Spleen (tissue), 11 donors: ENCODE measurements around the gene EPHB2. TPM values are rescaled to one million over a fixed set of nuclear protein-coding genes. Genes with fewer than 3 reads are reported as not detected.

Experiments
- DNase-seq: peaks from one replicate; pipeline ENCODE4 v3.0.0-alpha.2; 2020
- H3K27ac ChIP-seq, 8 donors: fragments of 200-600 bp; sonication (generic) in 7 of 8; 1 replicate in 4 of 8; 2 replicates in 4 of 8; pipeline versions ENCODE4 v1.5.0 to v1.8.0; 2016 to 2021; ENCODE audit warnings: inconsistent platforms in 4 of 8, mild to moderate bottlenecking in 4 of 8, moderate library complexity in 1 of 8
- H3K27me3 ChIP-seq, 7 donors: fragments of 200-600 bp; sonication (generic) in 6 of 7; replicated peaks in 1 of 7; 1 replicate in 4 of 7; 2 replicates in 3 of 7; pipeline versions ENCODE4 v1.5.0 to v1.8.0; 2016 to 2021; ENCODE audit warnings: inconsistent platforms in 3 of 7, mild to moderate bottlenecking in 1 of 7
- H3K36me3 ChIP-seq, 6 donors: fragments of 200-600 bp; sonication (generic) in 5 of 6; 1 replicate in 4 of 6; 2 replicates in 2 of 6; pipeline versions ENCODE4 v1.5.0 to v1.8.0; 2016 to 2021; ENCODE audit warnings: inconsistent platforms in 2 of 6
- H3K4me1 ChIP-seq, 6 donors: fragments of 200-600 bp; sonication (generic) in 5 of 6; 1 replicate in 3 of 6; 2 replicates in 3 of 6; pipeline versions ENCODE4 v1.5.0 to v1.8.0; 2016 to 2021; ENCODE audit warnings: inconsistent platforms in 3 of 6
- H3K4me3 ChIP-seq, 8 donors: fragments of 200-600 bp; sonication (generic) in 7 of 8; 1 replicate in 4 of 8; 2 replicates in 4 of 8; pipeline versions ENCODE4 v1.5.0 to v1.8.0; 2016 to 2021; ENCODE audit warnings: inconsistent platforms in 4 of 8, mild to moderate bottlenecking in 4 of 8, moderate library complexity in 2 of 8
- H3K9me3 ChIP-seq, 8 donors: fragments of 200-600 bp; sonication (generic) in 7 of 8; 1 replicate in 4 of 8; 2 replicates in 4 of 8; pipeline versions ENCODE4 v1.5.0 to v1.8.0; 2016 to 2021; ENCODE audit warnings: inconsistent platforms in 4 of 8
- POLR2A ChIP-seq, 3 donors: fragments of 450-650 bp; IDR thresholded peaks; one replicate each; pipeline ENCODE4 v1.5.1; 2017; ENCODE audit warnings: antibody characterized with exemption in 3 of 3, mild to moderate bottlenecking in 1 of 3
- POLR2AphosphoS5 ChIP-seq, 3 donors: sonication (generic); formaldehyde crosslinking; IDR thresholded peaks; one replicate each; pipeline ENCODE4 v1.5.1; 2017; ENCODE audit warnings: antibody characterized with exemption in 3 of 3
- WGBS, 5 donors: extraction: QIAGEN DNeasy Blood & Tissue Kit in 3 of 5; methylation state at CpG; one replicate each; pipeline versions ENCODE4 v1.1.5 to v1.1.7; 2013 to 2018; 5-methylcytosine and 5-hydroxymethylcytosine counted together
- intact Hi-C: fragments of 100-400 bp; cut with DNase I; formaldehyde crosslinking; loops from one replicate; pipeline ENCODE4 v1.15.0; 2023; ENCODE audit warnings: low total_unique reads
- polyA plus RNA-seq, 3 donors: library from polyadenylated mRNA; stranded (reverse); fragments of 200-250 nt; gene quantifications; one replicate each; pipeline ENCODE4 v1.2.1, GENCODE V29; 2013
- total RNA-seq, 7 donors: library from RNA; depleted of rRNA in 3 of 7; stranded (reverse); fragments of >200 nt in 3 of 7; fragmentation: NEBNext Ultra II Directional in 4 of 7; extraction: Animal tissue kit (Norgen Biotek cat#: 25700) in 4 of 7; gene quantifications; one replicate each; pipeline versions ENCODE4 v1.1.0 to v1.2.1, GENCODE V29; 2016 to 2021
- TF ChIP-seq, protein P1 (sequence below), 11 experiments: fragments of 200-600 bp in 7 of 11; fragments of 450-650 bp in 4 of 11; sonication (generic) in 4 of 11; IDR thresholded peaks in 8 of 11; conservative IDR thresholded peaks in 3 of 11; 1 replicate in 7 of 11; 2 replicates in 4 of 11; pipeline versions ENCODE4 v1.4.0 to v1.8.0; 2016 to 2021; ENCODE audit warnings: antibody characterized with exemption in 11 of 11, inconsistent platforms in 4 of 11, mild to moderate bottlenecking in 1 of 11
- donor health status: healthy with polysubstance abuse.
- donor health status: DM: no; HTN: no; CAD: no; lungs with moderate emphysema.
- donor health status: DM: no; HTN: no; CAD: no.
- donor health status: Bipolar disorder and iron deficiency.
- donor health status: healthy.
- donor health status: DM: no; HTN: no; CAD: no.
- donor health status: DM: yes; HTN: yes; CAD: no.

EPHB2 gene
- total and polyA plus RNA-seq, 10 donors, result 0.67 to 9.3 (median 6.3) TPM

DNA sequence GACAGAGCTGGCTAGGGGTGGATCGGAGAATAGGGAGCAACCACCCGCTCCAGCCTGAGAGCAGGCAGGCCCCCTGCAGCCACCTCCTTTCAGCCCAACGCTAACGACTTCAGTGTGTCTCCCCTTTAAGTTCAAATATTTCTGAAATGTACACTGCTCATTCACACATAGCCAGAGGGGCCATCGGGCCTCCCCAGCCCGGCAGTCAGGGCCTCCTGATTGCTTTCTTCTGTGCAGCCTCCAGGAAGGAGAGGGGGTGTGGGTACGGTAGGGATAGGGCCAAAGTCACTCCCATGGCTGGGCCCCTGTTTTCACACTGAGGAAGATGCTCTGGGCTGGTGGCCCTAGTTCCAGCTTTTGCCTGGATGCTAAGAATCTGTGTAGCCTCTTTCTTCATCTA lies 64.8 kb downstream of the EPHB2 start:
- Histone ChIP-seq H3K27ac (no peak overlapping the region), H3K27me3 (peaks cover 0 to 50% (median 0%) of the 10 kb centered on the region in 7 donors), H3K4me3 (no peak overlapping the region), H3K36me3 (no peaks in the 10 kb centered on the region), H3K4me1 (peaks cover 0 to 31% (median 2%) of the 10 kb centered on the region in 6 donors), H3K9me3 (no peaks in the 10 kb centered on the region)
- WGBS, 5 donors, result 69 to 79% (median 72%) methylated on average over 7 of the region's 7 CpGs
- no peak for TF ChIP-seq POLR2A (IDR thresholded peaks at IDR 0.05)
- no peak for TF ChIP-seq POLR2AphosphoS5 (IDR thresholded peaks at IDR 0.05)
- TF ChIP-seq, protein P1, sequence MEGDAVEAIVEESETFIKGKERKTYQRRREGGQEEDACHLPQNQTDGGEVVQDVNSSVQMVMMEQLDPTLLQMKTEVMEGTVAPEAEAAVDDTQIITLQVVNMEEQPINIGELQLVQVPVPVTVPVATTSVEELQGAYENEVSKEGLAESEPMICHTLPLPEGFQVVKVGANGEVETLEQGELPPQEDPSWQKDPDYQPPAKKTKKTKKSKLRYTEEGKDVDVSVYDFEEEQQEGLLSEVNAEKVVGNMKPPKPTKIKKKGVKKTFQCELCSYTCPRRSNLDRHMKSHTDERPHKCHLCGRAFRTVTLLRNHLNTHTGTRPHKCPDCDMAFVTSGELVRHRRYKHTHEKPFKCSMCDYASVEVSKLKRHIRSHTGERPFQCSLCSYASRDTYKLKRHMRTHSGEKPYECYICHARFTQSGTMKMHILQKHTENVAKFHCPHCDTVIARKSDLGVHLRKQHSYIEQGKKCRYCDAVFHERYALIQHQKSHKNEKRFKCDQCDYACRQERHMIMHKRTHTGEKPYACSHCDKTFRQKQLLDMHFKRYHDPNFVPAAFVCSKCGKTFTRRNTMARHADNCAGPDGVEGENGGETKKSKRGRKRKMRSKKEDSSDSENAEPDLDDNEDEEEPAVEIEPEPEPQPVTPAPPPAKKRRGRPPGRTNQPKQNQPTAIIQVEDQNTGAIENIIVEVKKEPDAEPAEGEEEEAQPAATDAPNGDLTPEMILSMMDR (IDR thresholded peaks at IDR 0.05 in 8 of 11, conservative IDR thresholded peaks at IDR 0.05 in 3 of 11), result no peak
- intact Hi-C loops, result no loop called here
- DNase-seq, result no peak

DNA sequence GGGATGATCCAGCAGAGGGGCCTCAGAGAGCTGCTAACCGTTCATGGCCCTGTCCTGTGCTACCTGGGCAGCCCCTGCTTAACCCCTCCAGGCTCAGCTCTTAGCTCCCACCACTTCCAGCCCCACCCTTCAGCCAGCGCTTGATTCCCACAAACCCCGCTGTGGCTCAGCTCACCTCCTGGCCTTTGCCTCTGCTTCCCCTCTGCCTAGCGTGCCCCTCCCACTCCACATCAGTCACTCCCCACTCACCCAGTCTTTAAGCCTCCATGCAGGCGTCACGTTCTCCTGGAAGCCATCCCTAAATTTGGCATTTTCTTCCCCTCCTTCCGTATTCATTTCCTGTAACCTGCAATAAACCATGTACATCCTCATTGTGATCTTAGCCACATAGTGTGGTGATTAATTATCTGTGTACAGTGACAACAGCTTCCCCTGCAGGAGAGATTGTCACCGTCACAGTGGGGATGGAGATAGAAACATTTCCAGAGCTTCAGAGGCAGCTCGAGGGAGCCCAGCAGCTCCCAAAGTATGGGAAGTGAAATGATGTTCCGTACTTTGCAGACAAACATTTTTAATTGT lies 65.5 kb downstream of the EPHB2 start:
- DNase-seq, result no peak
- Histone ChIP-seq H3K27ac (no peak overlapping the region), H3K9me3 (no peaks in the 10 kb centered on the region), H3K4me3 (no peak overlapping the region), H3K27me3 (peaks cover 0 to 52% (median 0%) of the 10 kb centered on the region in 7 donors), H3K36me3 (no peaks in the 10 kb centered on the region), H3K4me1 (peaks cover 0 to 31% (median 2%) of the 10 kb centered on the region in 6 donors)
- intact Hi-C loops, result no loop called here
- 15 to 32% (median 21%) methylated on average over 10 of the region's 10 CpGs for WGBS, 5 donors
- TF ChIP-seq, protein P1 (IDR thresholded peaks at IDR 0.05 in 8 of 11, conservative IDR thresholded peaks at IDR 0.05 in 3 of 11), result no peak
- no peak for TF ChIP-seq POLR2AphosphoS5 (IDR thresholded peaks at IDR 0.05)
- TF ChIP-seq POLR2A (IDR thresholded peaks at IDR 0.05), result no peak

GRCh38 chr1:22777388-22778057 lies 66.9 kb downstream of the EPHB2 start:
- Histone ChIP-seq H3K4me3 (no peak overlapping the region), H3K4me1 (peaks cover 0 to 31% (median 2%) of the 10 kb centered on the region in 6 donors), H3K27me3 (peaks cover 0 to 47% (median 0%) of the 10 kb centered on the region in 7 donors), H3K27ac (no peak overlapping the region), H3K9me3 (no peaks in the 10 kb centered on the region), H3K36me3 (no peaks in the 10 kb centered on the region)
- WGBS, 5 donors, result 56 to 71% (median 59%) methylated on average over 6 to 7 of the region's 7 CpGs
- intact Hi-C loops, result no loop called here
- TF ChIP-seq, protein P1 (IDR thresholded peaks at IDR 0.05 in 8 of 11, conservative IDR thresholded peaks at IDR 0.05 in 3 of 11), result no peak
- TF ChIP-seq POLR2AphosphoS5 (IDR thresholded peaks at IDR 0.05) (no peak), POLR2A (IDR thresholded peaks at IDR 0.05) (no peak)
- no peak for DNase-seq

- no peak for DNase-seq
- peaks cover 0 to 48% (median 0%) of the 10 kb centered on the region in 7 donors for H3K27me3 ChIP-seq
- no peaks in the 10 kb centered on the region for H3K9me3 ChIP-seq
- TF ChIP-seq, protein P1 (IDR thresholded peaks at IDR 0.05 in 8 of 11, conservative IDR thresholded peaks at IDR 0.05 in 3 of 11), result no peak
- no peak for TF ChIP-seq POLR2A (IDR thresholded peaks at IDR 0.05)
- TF ChIP-seq POLR2AphosphoS5 (IDR thresholded peaks at IDR 0.05), result no peak
- H3K4me3 ChIP-seq, result no peak overlapping the region
- intact Hi-C loops, result no loop called here
- H3K36me3 ChIP-seq, result no peaks in the 10 kb centered on the region
- WGBS, 5 donors, result 69 to 94% (median 82%) methylated on average over 2 of the region's 2 CpGs
- peaks cover 0 to 25% (median 2%) of the 10 kb centered on the region in 6 donors for H3K4me1 ChIP-seq
- H3K27ac ChIP-seq, result no peak overlapping the region
These were observed 67.8 kb downstream of the EPHB2 start for GRCh38 chr1:22778408-22778807.
